Heart right ventricle (tissue), 16 donors: ENCODE data around the gene DCAF8L2. TPM values are rescaled to one million over a fixed set of nuclear protein-coding genes. Genes with fewer than 3 reads are reported as not detected.
"Not testable (repeated sequence)": the region's sequence is repeated elsewhere in the genome, so short reads cannot be mapped to it uniquely, and the experiment has no call there.

Experiments
- ATAC-seq, 8 donors: fragments of 200-7000 bp; cut with Tn5 transposase; one replicate each; pipeline ENCODE4 v1.9.1; 2020; ENCODE audit warnings: mild to moderate bottlenecking in 8 of 8, moderate library complexity in 8 of 8, moderate number of reproducible peaks in 1 of 8
- DNase-seq, 2 donors: peaks; one replicate each; pipeline ENCODE4 v3.0.0-alpha.2; 2020
- H3K27ac ChIP-seq, 10 donors: fragments of 200-600 bp; sonication (generic) in 2 of 10; one replicate each; pipeline versions ENCODE4 v1.5.0 to v1.8.0; 2020 to 2022; ENCODE audit warnings: mild to moderate bottlenecking in 3 of 10
- H3K27me3 ChIP-seq, 7 donors: fragments of 200-600 bp; one replicate each; pipeline ENCODE4 v1.8.0; 2021 to 2022; ENCODE audit warnings: mild to moderate bottlenecking in 2 of 7
- H3K36me3 ChIP-seq, 9 donors: fragments of 200-600 bp; sonication (generic) in 1 of 9; one replicate each; pipeline versions ENCODE4 v1.5.0 to v1.8.0; 2020 to 2022; ENCODE audit warnings: mild to moderate bottlenecking in 2 of 9
- H3K4me1 ChIP-seq, 9 donors: fragments of 200-600 bp; sonication (generic) in 1 of 9; one replicate each; pipeline versions ENCODE4 v1.5.0 to v1.8.0; 2020 to 2022; ENCODE audit warnings: mild to moderate bottlenecking in 4 of 9
- H3K4me3 ChIP-seq, 10 donors: fragments of 200-600 bp; sonication (generic) in 2 of 10; one replicate each; pipeline versions ENCODE4 v1.5.0 to v1.8.0; 2020 to 2022; ENCODE audit warnings: mild to moderate bottlenecking in 7 of 10, moderate library complexity in 2 of 10
- H3K9me3 ChIP-seq, 11 donors: fragments of 200-600 bp in 10 of 11; sonication (generic) in 2 of 11; one replicate each; pipeline versions ENCODE4 v1.5.0 to v1.8.0; 2013 to 2022; ENCODE audit warnings: mild to moderate bottlenecking in 2 of 11, control low read depth in 1 of 11, moderate library complexity in 1 of 11
- CTCF ChIP-seq, 9 donors: fragments of 200-600 bp; sonication (generic) in 2 of 9; IDR thresholded peaks; one replicate each; pipeline versions ENCODE4 v1.5.0 to v1.8.0; 2021 to 2022; ENCODE audit warnings: antibody characterized with exemption in 9 of 9, mild to moderate bottlenecking in 5 of 9, moderate library complexity in 1 of 9
- WGBS, 2 donors: extraction: QIAGEN DNeasy Blood & Tissue Kit; methylation state at CpG; one replicate each; pipeline ENCODE4 v1.1.7; 2013; ENCODE audit warnings: inconsistent platforms in 1 of 2; 5-methylcytosine and 5-hydroxymethylcytosine counted together
- intact Hi-C, 10 donors: fragments of 100-400 bp; cut with DNase I; formaldehyde crosslinking; loops; one replicate each; pipeline versions ENCODE4 v1.11.1 to v1.14.2; 2022
- long read RNA-seq, 3 donors: library from polyadenylated mRNA; unstranded; transcript quantifications; one replicate each; pipeline ENCODE4 v2.0.0, GENCODE V29; 2020 to 2021
- polyA plus RNA-seq, 2 donors: library from polyadenylated mRNA; stranded (reverse); fragments of 200-250 nt; gene quantifications; one replicate each; pipeline ENCODE4 v1.2.3, GENCODE V29; 2013
- total RNA-seq, 10 donors: library from RNA; stranded (reverse); fragmentation: NEBNext Ultra II Directional in 3 of 10; extraction: Animal tissue kit (Norgen Biotek cat#: 25700) in 3 of 10; gene quantifications; one replicate each; pipeline versions ENCODE4 v1.2.1 to v1.2.4, GENCODE V29; 2021 to 2023
- donor health status: Arrhythmogenic right ventricular cardiomyopathy.
- donor health status: ischemic (EF 13 %, LVEDD 7.1; RV severe dilation, severe dysfunction).
- donor health status: healthy with polysubstance abuse.
- donor health status: DM: no; HTN: yes; CAD: no.
- donor health status: DM: no; HTN: no; CAD: no.
- donor health status: ischemic (EF 25% LVEDD 6.9; RV normal size, moderate dysfunction).
- donor health status: ischemic (EF 25% LVEDD 5.7; RV mildly dilated, moderate dysfunction).
- donor health status: healthy.
- donor health status: DM: yes; HTN: yes; CAD: no.
- donor health status: Ischemic cardiomyopathy.
- donor health status: ischemic (EF 35%, LVEDD 5.7; RV mildly dilated, moderate dysfunction).
- donor health status: nonischemic (EF 11% LVEDD 7.7; RV severe dilation, severe dysfunction).
- donor health status: DM: yes; HTN: yes; CAD: no.
- donor health status: PGD.
- donor health status: ischemic (EF 29% LVEDD 5.4; RV normal size, mild dysfunction).
- donor health status: nonischemic (EF 23%, LVEDD 6.1; RV moderate dilation, normal function).

DCAF8L2 gene
- total RNA-seq (not detected), polyA plus RNA-seq (not detected)
- long read RNA-seq, donor 1: 0 reads
- long read RNA-seq, donor 2: 0 reads
- long read RNA-seq, donor 3: 0 reads

GRCh38 chrX:27590044-27590443 lies at the start of gene DCAF8L2:
TSS of gene DCAF8L2 (plus strand) at chrX:27590344. CDS start at chrX:27746896, 156,552 bp downstream.
- Histone ChIP-seq H3K36me3 (no peaks in the 10 kb centered on the region), H3K4me1 (no peaks in the 10 kb centered on the region), H3K27ac (no peak within 1 kb of the TSS), H3K9me3 (peaks cover 0 to 5% (median 0%) of the 10 kb centered on the region in 11 donors), H3K4me3 (no peak within 1 kb of the TSS), H3K27me3 (no peaks in the 10 kb centered on the region)
- WGBS, 2 donors: 81 to 82% methylated on average over 7 of the region's 7 CpGs
- TF ChIP-seq CTCF (IDR thresholded peaks at IDR 0.05): no peak
- DNase-seq (no peak), ATAC-seq (no peak)
- intact Hi-C loops: no loop called here

GRCh38 chrX:27541161-27541560 lies 49.0 kb upstream of the DCAF8L2 start:
- H3K36me3 ChIP-seq, ATAC-seq, H3K9me3 ChIP-seq, intact Hi-C loops, DNase-seq, H3K4me3 ChIP-seq, H3K4me1 ChIP-seq, H3K27ac ChIP-seq, H3K27me3 ChIP-seq: not testable (repeated sequence)
- 96 to 99% methylated on average over 6 of the region's 6 CpGs for WGBS, 2 donors

- intact Hi-C loops: no loop called here
- DNase-seq: no peak
- ATAC-seq: no peak
- Histone ChIP-seq H3K36me3 (no peaks in the 10 kb centered on the region), H3K4me3 (no peak overlapping the region), H3K9me3 (no peaks in the 10 kb centered on the region), H3K27me3 (no peaks in the 10 kb centered on the region), H3K4me1 (no peaks in the 10 kb centered on the region), H3K27ac (no peak overlapping the region)
- no peak for TF ChIP-seq CTCF (IDR thresholded peaks at IDR 0.05)
- 93 to 96% methylated on average over 4 of the region's 4 CpGs for WGBS, 2 donors
Observed at GRCh38 chrX:27548624-27549023, 41.5 kb upstream of the DCAF8L2 start.

GRCh38 chrX:27549688-27550087 lies 40.5 kb upstream of the DCAF8L2 start:
- 67 to 78% methylated on average over 1 of the region's 1 CpG for WGBS, 2 donors
- no peak for DNase-seq
- no peaks in the 10 kb centered on the region for H3K9me3 ChIP-seq
- H3K27ac ChIP-seq: no peak overlapping the region
- no peak for ATAC-seq
- no peaks in the 10 kb centered on the region for H3K4me1 ChIP-seq
- no peak overlapping the region for H3K4me3 ChIP-seq
- no peak for TF ChIP-seq CTCF (IDR thresholded peaks at IDR 0.05)
- H3K27me3 ChIP-seq: no peaks in the 10 kb centered on the region
- H3K36me3 ChIP-seq: no peaks in the 10 kb centered on the region
- intact Hi-C loops: loop anchor here in 1 of 10 donors (10.0 kb wide), 1 partner anchor 135 kb away; no protein-coding TSS in a partner anchor

- H3K36me3 ChIP-seq: no peaks in the 10 kb centered on the region
- TF ChIP-seq CTCF (IDR thresholded peaks at IDR 0.05): peak; percentile 9 to 62 (median 44)
- H3K9me3 ChIP-seq: no peaks in the 10 kb centered on the region
- DNase-seq (no peak), ATAC-seq (no peak)
- no peaks in the 10 kb centered on the region for H3K27me3 ChIP-seq
- no peaks in the 10 kb centered on the region for H3K4me1 ChIP-seq
- WGBS, 2 donors: 41 to 46% methylated on average over 3 of the region's 3 CpGs
- intact Hi-C loops: loop anchor here in 1 of 10 donors (10.0 kb wide), 1 partner anchor 129 kb away; no protein-coding TSS in a partner anchor
- no peak overlapping the region for H3K4me3 ChIP-seq
- H3K27ac ChIP-seq: no peak overlapping the region
Observed at GRCh38 chrX:27555514-27555913, 34.6 kb upstream of the DCAF8L2 start.
